CD4-positive, CD25-positive, alpha-beta regulatory T cell (primary cell): ENCODE data around the gene CCDC120. TPM values are rescaled to one million over a fixed set of nuclear protein-coding genes. Genes with fewer than 3 reads are reported as not detected.

Source experiments
- ATAC-seq, 2 donors: fragments of 150-1000 bp; cut with Tn5 transposase; one replicate each; pipeline ENCODE4 v1.10.0; 2021; ENCODE audit warnings: low read depth in 2 of 2, moderate number of reproducible peaks in 2 of 2, moderate library complexity in 1 of 2
- DNase-seq, 3 donors: peaks; one replicate each; pipeline versions ENCODE4 v3.0.0 to v3.0.0-alpha.2; 2012 to 2022; ENCODE audit warnings: mixed read lengths in 1 of 3
- H3K27ac ChIP-seq: one replicate; pipeline ENCODE4 v1.7.0; 2013; ENCODE audit warnings: mild to moderate bottlenecking, low read length; ENCODE audit not compliant: insufficient read depth, poor library complexity, severe bottlenecking
- H3K27me3 ChIP-seq: one replicate; pipeline ENCODE4 v1.7.0; 2013; ENCODE audit warnings: low read length; ENCODE audit not compliant: control insufficient read depth, insufficient read depth
- H3K36me3 ChIP-seq: one replicate; pipeline ENCODE4 v1.7.0; 2013; ENCODE audit warnings: mild to moderate bottlenecking, low read length, moderate library complexity; ENCODE audit not compliant: control insufficient read depth, insufficient read depth
- H3K4me1 ChIP-seq: 2 replicates; pipeline ENCODE4 v1.7.0; 2013; ENCODE audit warnings: mild to moderate bottlenecking, low read length; ENCODE audit not compliant: insufficient read depth, control insufficient read depth, poor library complexity, severe bottlenecking
- H3K4me3 ChIP-seq: one replicate; pipeline ENCODE4 v1.7.0; 2013; ENCODE audit warnings: low read depth, mild to moderate bottlenecking, low read length, moderate library complexity
- H3K9me3 ChIP-seq, 2 experiments: 1 replicate in 1 of 2; 2 replicates in 1 of 2; pipeline ENCODE4 v1.7.0; 2013; ENCODE audit warnings: low read length in 2 of 2, mild to moderate bottlenecking in 1 of 2, moderate library complexity in 1 of 2; ENCODE audit not compliant: control insufficient read depth in 2 of 2
- H3K27ac Mint-ChIP-seq, 3 donors: one replicate each; pipeline ENCODE4 v1.8.0; 2020 to 2022; ENCODE audit warnings: mild to moderate bottlenecking in 3 of 3, mixed read lengths in 3 of 3, moderate library complexity in 2 of 3
- H3K27me3 Mint-ChIP-seq: one replicate; pipeline ENCODE4 v1.8.0; 2022; ENCODE audit warnings: mild to moderate bottlenecking, mixed read lengths
- H3K36me3 Mint-ChIP-seq: one replicate; pipeline ENCODE4 v1.8.0; 2020; ENCODE audit warnings: mixed read lengths
- H3K4me1 Mint-ChIP-seq, 4 donors: one replicate each; pipeline ENCODE4 v1.8.0; 2020 to 2022; ENCODE audit warnings: mixed read lengths in 4 of 4, mild to moderate bottlenecking in 1 of 4
- H3K4me3 Mint-ChIP-seq, 4 donors: one replicate each; pipeline ENCODE4 v1.8.0; 2020 to 2022; ENCODE audit warnings: mild to moderate bottlenecking in 4 of 4, mixed read lengths in 4 of 4, moderate library complexity in 3 of 4
- H3K9me3 Mint-ChIP-seq, 7 donors: one replicate each; pipeline ENCODE4 v1.8.0; 2020 to 2022; ENCODE audit warnings: mixed read lengths in 7 of 7, mild to moderate bottlenecking in 3 of 7, moderate library complexity in 2 of 7
- polyA plus RNA-seq, 4 donors: library from polyadenylated mRNA; unstranded; fragments of 300-500 nt; fragmentation: Illumina TruSeq; gene quantifications; one replicate each; pipeline ENCODE4 v1.2.3, GENCODE V29; 2021
- total RNA-seq: library from RNA; stranded (reverse); gene quantifications from one replicate; pipeline ENCODE4 v1.2.3, GENCODE V29; 2022

Gene CCDC120
- total and polyA plus RNA-seq, 5 donors from 2014 or later = 0.13 to 10.2 (median 0.31) TPM

- Mint-ChIP-seq H3K27ac (no peak overlapping the region), H3K36me3 (no peaks in the 10 kb centered on the region), H3K4me1 (peaks cover 0 to 15% (median 0%) of the 10 kb centered on the region in 4 donors), H3K4me3 (no peak overlapping the region), H3K9me3 (peaks cover 0 to 3% (median 0%) of the 10 kb centered on the region in 7 donors), H3K27me3 (no peaks in the 10 kb centered on the region)
- DNase-seq = no peak
- no peaks in the 10 kb centered on the region for H3K9me3 ChIP-seq
- ATAC-seq = no peak
- H3K36me3 ChIP-seq = no peaks in the 10 kb centered on the region
- no peaks in the 10 kb centered on the region for H3K27me3 ChIP-seq
- H3K27ac ChIP-seq = no peak overlapping the region
- peaks cover 11% of the 10 kb centered on the region for H3K4me1 ChIP-seq
- H3K4me3 ChIP-seq = no peak overlapping the region
These were observed 37.6 kb downstream of the CCDC120 start for GRCh38 chrX:49096419-49096818.

GRCh38 chrX:49100704-49101628 lies 42.2 kb downstream of the CCDC120 start:
- Mint-ChIP-seq H3K27me3 (no peaks in the 10 kb centered on the region), H3K36me3 (no peaks in the 10 kb centered on the region), H3K9me3 (peaks cover 0 to 3% (median 0%) of the 10 kb centered on the region in 7 donors), H3K27ac (peak overlapping the region; percentile 60 to 94 (median 92)), H3K4me3 (peak overlapping the region; percentile 84 to 93 (median 90)), H3K4me1 (peaks cover 0 to 15% (median 0%) of the 10 kb centered on the region in 4 donors)
- Histone ChIP-seq H3K27me3 (no peaks in the 10 kb centered on the region), H3K9me3 (no peaks in the 10 kb centered on the region), H3K27ac (peak overlapping the region; percentile 80), H3K4me3 (peak overlapping the region; percentile 78), H3K36me3 (no peaks in the 10 kb centered on the region), H3K4me1 (peaks cover 14% of the 10 kb centered on the region)
- ATAC-seq (peak; percentile 90 to 92), DNase-seq (peak; percentile 85 to 93 (median 90))

DNA sequence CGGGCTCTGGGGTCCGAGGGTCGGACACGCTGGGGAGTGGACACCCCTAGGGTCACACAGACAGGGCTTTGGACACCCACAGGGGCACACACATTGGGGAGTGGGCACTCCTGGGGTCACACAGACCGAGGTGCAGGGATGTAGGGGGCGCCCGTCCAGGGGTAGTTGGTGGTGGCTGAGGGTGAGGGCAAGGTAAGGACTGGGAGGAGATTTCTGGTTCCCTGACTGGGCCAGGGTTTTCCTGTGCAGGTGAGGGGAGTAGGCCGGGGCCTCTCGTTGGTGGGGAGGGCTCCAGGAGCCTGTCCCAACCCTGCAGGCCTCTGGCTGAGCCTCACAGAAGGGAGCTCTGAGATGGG lies 42.8 kb downstream of the CCDC120 start:
- H3K4me1 Mint-ChIP-seq = peaks cover 0 to 16% (median 0%) of the 10 kb centered on the region in 4 donors
- H3K27ac ChIP-seq = peak overlapping the region; percentile 80
- no peaks in the 10 kb centered on the region for H3K9me3 ChIP-seq
- peak overlapping the region in 2 of 3 donors; percentile 92 to 94 for H3K27ac Mint-ChIP-seq
- ATAC-seq = no peak
- no peaks in the 10 kb centered on the region for H3K36me3 Mint-ChIP-seq
- H3K4me3 ChIP-seq = no peak overlapping the region
- H3K27me3 ChIP-seq = no peaks in the 10 kb centered on the region
- H3K9me3 Mint-ChIP-seq = peaks cover 0 to 3% (median 0%) of the 10 kb centered on the region in 7 donors
- no peaks in the 10 kb centered on the region for H3K27me3 Mint-ChIP-seq
- no peak for DNase-seq
- H3K36me3 ChIP-seq = peaks cover 3% of the 10 kb centered on the region
- peaks cover 14% of the 10 kb centered on the region for H3K4me1 ChIP-seq
- peak overlapping the region; percentile 38 to 91 (median 86) for H3K4me3 Mint-ChIP-seq

DNA sequence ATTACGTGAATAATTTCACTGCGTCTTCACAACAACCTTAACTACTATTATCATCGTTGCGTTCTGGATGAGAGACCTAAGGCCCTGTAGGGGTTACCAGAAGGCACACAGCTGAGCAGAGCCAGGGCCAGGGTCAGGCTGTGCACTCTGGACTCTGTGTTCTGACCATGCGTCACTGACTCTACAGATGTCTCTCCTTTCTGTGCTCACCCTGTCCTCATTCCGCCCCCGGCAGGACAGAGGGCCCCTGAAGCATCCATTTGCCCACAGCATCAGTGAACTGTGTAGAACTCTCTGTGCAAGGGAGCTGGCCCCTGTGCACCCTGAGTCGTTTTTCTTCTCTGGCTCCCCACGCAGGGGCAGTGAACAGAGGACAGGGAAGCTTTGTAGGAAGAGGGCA lies 43.4 kb downstream of the CCDC120 start:
- Histone ChIP-seq H3K4me3 (no peak overlapping the region), H3K36me3 (peaks cover 3% of the 10 kb centered on the region), H3K27ac (no peak overlapping the region), H3K27me3 (no peaks in the 10 kb centered on the region), H3K9me3 (no peaks in the 10 kb centered on the region), H3K4me1 (peaks cover 14% of the 10 kb centered on the region)
- peaks cover 0 to 16% (median 0%) of the 10 kb centered on the region in 4 donors for H3K4me1 Mint-ChIP-seq
- ATAC-seq = no peak
- H3K27ac Mint-ChIP-seq = no peak overlapping the region
- no peak for DNase-seq
- H3K36me3 Mint-ChIP-seq = no peaks in the 10 kb centered on the region
- H3K4me3 Mint-ChIP-seq = peak overlapping the region; percentile 9 to 89 (median 66)
- H3K27me3 Mint-ChIP-seq = no peaks in the 10 kb centered on the region
- peaks cover 0 to 3% (median 0%) of the 10 kb centered on the region in 7 donors for H3K9me3 Mint-ChIP-seq

DNA sequence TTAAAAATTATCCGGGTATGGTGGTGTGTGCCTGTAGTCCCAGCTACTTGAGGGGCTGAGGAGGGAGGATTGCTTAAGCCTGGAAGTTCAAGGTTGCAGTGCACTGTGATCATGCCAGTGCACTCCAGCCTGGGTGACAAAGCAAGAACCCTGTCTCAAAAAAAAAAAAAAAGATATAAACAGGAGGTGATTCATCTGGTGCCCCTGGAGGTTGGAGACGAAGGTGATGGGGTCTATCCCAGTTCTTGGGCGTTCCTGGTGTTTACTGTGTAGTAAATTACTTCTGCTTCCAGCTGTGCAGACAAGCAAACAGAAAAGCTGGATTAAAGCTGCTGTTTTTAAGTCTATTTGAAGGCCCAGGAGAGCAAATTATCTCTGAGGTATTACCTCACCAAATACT lies 44.8 kb downstream of the CCDC120 start:
- DNase-seq (no peak), ATAC-seq (no peak)
- no peak overlapping the region for H3K27ac Mint-ChIP-seq
- H3K4me3 Mint-ChIP-seq = no peak overlapping the region
- Histone ChIP-seq H3K27ac (no peak overlapping the region), H3K9me3 (no peaks in the 10 kb centered on the region), H3K27me3 (no peaks in the 10 kb centered on the region), H3K36me3 (peaks cover 3% of the 10 kb centered on the region), H3K4me1 (peaks cover 14% of the 10 kb centered on the region), H3K4me3 (no peak overlapping the region)
- peaks cover 0 to 16% (median 0%) of the 10 kb centered on the region in 4 donors for H3K4me1 Mint-ChIP-seq
- no peaks in the 10 kb centered on the region for H3K36me3 Mint-ChIP-seq
- H3K9me3 Mint-ChIP-seq = peaks cover 0 to 3% (median 0%) of the 10 kb centered on the region in 7 donors
- H3K27me3 Mint-ChIP-seq = no peaks in the 10 kb centered on the region

GRCh38 chrX:49106296-49106695 lies 47.5 kb downstream of the CCDC120 start:
- no peaks in the 10 kb centered on the region for H3K27me3 ChIP-seq
- peaks cover 0 to 2% (median 0%) of the 10 kb centered on the region in 4 donors for H3K4me1 Mint-ChIP-seq
- DNase-seq (no peak), ATAC-seq (no peak)
- no peak overlapping the region for H3K4me3 Mint-ChIP-seq
- no peak overlapping the region for H3K27ac Mint-ChIP-seq
- H3K36me3 Mint-ChIP-seq = no peaks in the 10 kb centered on the region
- peaks cover 11% of the 10 kb centered on the region for H3K36me3 ChIP-seq
- no peaks in the 10 kb centered on the region for H3K27me3 Mint-ChIP-seq
- no peak overlapping the region for H3K27ac ChIP-seq
- H3K9me3 Mint-ChIP-seq = no peaks in the 10 kb centered on the region
- H3K4me3 ChIP-seq = no peak overlapping the region
- H3K4me1 ChIP-seq = peaks cover 4% of the 10 kb centered on the region
- H3K9me3 ChIP-seq = no peaks in the 10 kb centered on the region

GRCh38 chrX:49106930-49107329 lies 48.1 kb downstream of the CCDC120 start:
- DNase-seq (no peak), ATAC-seq (no peak)
- Histone ChIP-seq H3K27ac (no peak overlapping the region), H3K4me1 (no peaks in the 10 kb centered on the region), H3K27me3 (no peaks in the 10 kb centered on the region), H3K36me3 (peaks cover 11% of the 10 kb centered on the region), H3K9me3 (no peaks in the 10 kb centered on the region), H3K4me3 (no peak overlapping the region)
- Mint-ChIP-seq H3K4me1 (peaks cover 0 to 2% (median 0%) of the 10 kb centered on the region in 4 donors), H3K36me3 (no peaks in the 10 kb centered on the region), H3K9me3 (no peaks in the 10 kb centered on the region), H3K4me3 (no peak overlapping the region), H3K27ac (no peak overlapping the region), H3K27me3 (no peaks in the 10 kb centered on the region)
